COLO668 (cell line): Measurements from ENCODE around the gene DRAP1.
A peak's percentile ranks its signal among the peaks of the same experiment; 100 is the strongest.
"Not testable (repeated sequence)": the region's sequence is repeated elsewhere in the genome, so short reads cannot be mapped to it uniquely, and the experiment has no call there.

Source experiments
- DNase-seq: peaks from one replicate; lab custom pipeline; 2025; ENCODE audit not compliant: unreplicated experiment; lab: John Stamatoyannopoulos, UW

The DRAP1 gene

GRCh38 chr11:65931773-65932557 lies 12.7 kb downstream of the DRAP1 start:
- DNase-seq: no peak

- DNase-seq: no peak
Observed at GRCh38 chr11:65932558-65932919, 13.3 kb downstream of the DRAP1 start.

- DNase-seq: no peak
Observed at GRCh38 chr11:65934014-65934413, 14.8 kb downstream of the DRAP1 start.

- DNase-seq: no peak
Observed at GRCh38 chr11:65937766-65938165, 18.5 kb downstream of the DRAP1 start.

GRCh38 chr11:65941720-65942310 lies 22.6 kb downstream of the DRAP1 start:
- DNase-seq: no peak

- DNase-seq: no peak
Observed at GRCh38 chr11:65942531-65942930, 23.3 kb downstream of the DRAP1 start.

GRCh38 chr11:65944191-65944590 lies 25.0 kb downstream of the DRAP1 start:
- DNase-seq: no peak

GRCh38 chr11:65944767-65945166 lies 25.5 kb downstream of the DRAP1 start:
- DNase-seq: no peak

GRCh38 chr11:65945430-65945911 lies 26.2 kb downstream of the DRAP1 start, which contains the start of gene TSGA10IP:
TSS of gene TSGA10IP (plus strand) at chr11:65945480. CDS start at chr11:65945676, 196 bp downstream.
- peak; percentile 11 for DNase-seq

- peak; percentile 18 for DNase-seq
Observed at GRCh38 chr11:65945941-65946558, 26.8 kb downstream of the DRAP1 start.

GRCh38 chr11:65946655-65947054 lies 27.4 kb downstream of the DRAP1 start:
- no peak for DNase-seq

- DNase-seq: no peak
Observed at GRCh38 chr11:65947133-65947532, 27.9 kb downstream of the DRAP1 start.

GRCh38 chr11:65947603-65948125 lies 28.4 kb downstream of the DRAP1 start:
- no peak for DNase-seq

GRCh38 chr11:65950711-65951110 lies 31.5 kb downstream of the DRAP1 start:
- DNase-seq: not testable (repeated sequence)

- DNase-seq: not testable (repeated sequence)
Observed at GRCh38 chr11:65951641-65952040, 32.4 kb downstream of the DRAP1 start.

- no peak for DNase-seq
Observed at GRCh38 chr11:65952052-65952521, 32.9 kb downstream of the DRAP1 start.

GRCh38 chr11:65953471-65953870 lies 34.2 kb downstream of the DRAP1 start:
- DNase-seq: no peak

GRCh38 chr11:65954771-65955170 lies 35.5 kb downstream of the DRAP1 start:
- no peak for DNase-seq

- no peak for DNase-seq
Observed at GRCh38 chr11:65958291-65958690, 39.1 kb downstream of the DRAP1 start.

GRCh38 chr11:65958774-65959420 lies 39.7 kb downstream of the DRAP1 start:
- peak; percentile 13 for DNase-seq

GRCh38 chr11:65960824-65961266 lies 41.6 kb downstream of the DRAP1 start:
- DNase-seq: no peak
